GM21390 (cell line): Measurements from ENCODE around the gene SERINC5.

ENCODE experiments used
- ATAC-seq: cut with Tn5 transposase; IDR thresholded peaks from one replicate; pipeline ENCODE4 v1.9.1; 2021; ENCODE audit not compliant: unreplicated experiment

The SERINC5 gene

GRCh38 chr5:80072103-80073073 is 183.5 kb downstream of the SERINC5 start:
- ATAC-seq: no peak

GRCh38 chr5:80071510-80072021 is 184.3 kb downstream of the SERINC5 start:
- no peak for ATAC-seq

GRCh38 chr5:80070338-80071056 is 185.4 kb downstream of the SERINC5 start:
- peak; percentile 70 for ATAC-seq

GRCh38 chr5:80069918-80070318 is 185.9 kb downstream of the SERINC5 start:
- ATAC-seq: no peak

GRCh38 chr5:80069251-80069800 is 186.5 kb downstream of the SERINC5 start:
- no peak for ATAC-seq

GRCh38 chr5:80068775-80069174 is 187.1 kb downstream of the SERINC5 start:
- no peak for ATAC-seq

- ATAC-seq: no peak
Observed at GRCh38 chr5:80068246-80068636, 187.6 kb downstream of the SERINC5 start.

GRCh38 chr5:80067531-80068245 is 188.2 kb downstream of the SERINC5 start:
- no peak for ATAC-seq

- no peak for ATAC-seq
Observed at GRCh38 chr5:80067016-80067415, 188.8 kb downstream of the SERINC5 start.

GRCh38 chr5:80064124-80064523 is 191.7 kb downstream of the SERINC5 start:
- no peak for ATAC-seq
